Mesothelial cell of epicardium (in vitro differentiated cells): Measurements from ENCODE around the gene EPSTI1. TPM values are rescaled to one million over a fixed set of nuclear protein-coding genes. Genes with fewer than 3 reads are reported as not detected.
A peak's percentile ranks its signal among the peaks of the same experiment; 100 is the strongest.

ENCODE experiments used
- DNase-seq, 2 experiments: peaks; one replicate each; pipeline ENCODE4 v3.0.0; 2021; ENCODE audit warnings: low spot score in 2 of 2; ENCODE audit not compliant: unreplicated experiment in 2 of 2
- H3K27ac Mint-ChIP-seq: 2 replicates; pipeline ENCODE4 v1.8.0; 2021; ENCODE audit warnings: mixed read lengths
- H3K27me3 Mint-ChIP-seq: 2 replicates; pipeline ENCODE4 v1.8.0; 2021; ENCODE audit warnings: low read depth, mixed read lengths
- H3K36me3 Mint-ChIP-seq: 2 replicates; pipeline ENCODE4 v1.8.0; 2021; ENCODE audit warnings: mixed read lengths
- H3K4me1 Mint-ChIP-seq: 2 replicates; pipeline ENCODE4 v1.8.0; 2021; ENCODE audit warnings: mixed read lengths
- H3K4me3 Mint-ChIP-seq: 2 replicates; pipeline ENCODE4 v1.8.0; 2021; ENCODE audit warnings: mild to moderate bottlenecking, moderate library complexity, mixed read lengths
- H3K9me3 Mint-ChIP-seq: 2 replicates; pipeline ENCODE4 v1.8.0; 2021; ENCODE audit warnings: mixed read lengths
- CTCF ChIP-seq: fragments of 200-600 bp; sonication (generic); IDR thresholded peaks from one replicate; pipeline ENCODE4 v1.5.0; 2021; ENCODE audit warnings: antibody characterized with exemption; ENCODE audit not compliant: unreplicated experiment
- total RNA-seq: library from RNA; stranded (reverse); gene quantifications from 3 replicates; pipeline ENCODE4 v1.2.1, GENCODE V29; 2021

EPSTI1 gene
- total RNA-seq, 1 donor from 2014 or later, result 37.3 TPM

- no peak for DNase-seq
- no peak for TF ChIP-seq CTCF
- Mint-ChIP-seq H3K27ac (peak overlapping the region; percentile 43), H3K27me3 (no peaks in the 10 kb centered on the region), H3K9me3 (peaks cover 23% of the 10 kb centered on the region), H3K4me1 (peaks cover 50% of the 10 kb centered on the region), H3K4me3 (no peak overlapping the region), H3K36me3 (peaks cover 30% of the 10 kb centered on the region)
Measured at GRCh38 chr13:42973581-42973980, 18.5 kb downstream of the EPSTI1 start.

GRCh38 chr13:42971691-42972347 is 20.2 kb downstream of the EPSTI1 start:
- H3K27ac Mint-ChIP-seq, result peak overlapping the region; percentile 40
- no peaks in the 10 kb centered on the region for H3K27me3 Mint-ChIP-seq
- H3K36me3 Mint-ChIP-seq, result peaks cover 18% of the 10 kb centered on the region
- no peak for TF ChIP-seq CTCF
- H3K4me1 Mint-ChIP-seq, result peaks cover 65% of the 10 kb centered on the region
- H3K4me3 Mint-ChIP-seq, result no peak overlapping the region
- DNase-seq, result no peak
- H3K9me3 Mint-ChIP-seq, result peaks cover 17% of the 10 kb centered on the region

GRCh38 chr13:42970824-42971690 is 21.0 kb downstream of the EPSTI1 start:
- Mint-ChIP-seq H3K36me3 (peaks cover 15% of the 10 kb centered on the region), H3K4me3 (no peak overlapping the region), H3K9me3 (peaks cover 16% of the 10 kb centered on the region), H3K27me3 (no peaks in the 10 kb centered on the region), H3K4me1 (peaks cover 65% of the 10 kb centered on the region), H3K27ac (peak overlapping the region; percentile 78)
- peak; percentile 63 for TF ChIP-seq CTCF
- no peak for DNase-seq

- peak; percentile 92 for TF ChIP-seq CTCF
- Mint-ChIP-seq H3K27ac (peak overlapping the region; percentile 55), H3K9me3 (peaks cover 2% of the 10 kb centered on the region), H3K4me1 (peaks cover 72% of the 10 kb centered on the region), H3K4me3 (peak overlapping the region; percentile 36), H3K36me3 (peaks cover 4% of the 10 kb centered on the region), H3K27me3 (no peaks in the 10 kb centered on the region)
- DNase-seq, result peak; percentile 77 to 89
Measured at GRCh38 chr13:42969565-42970172, 22.4 kb downstream of the EPSTI1 start.

GRCh38 chr13:42968906-42969305 is 23.1 kb downstream of the EPSTI1 start:
- Mint-ChIP-seq H3K36me3 (peaks cover 2% of the 10 kb centered on the region), H3K4me1 (peaks cover 78% of the 10 kb centered on the region), H3K27ac (peak overlapping the region; percentile 55), H3K27me3 (no peaks in the 10 kb centered on the region), H3K9me3 (no peaks in the 10 kb centered on the region), H3K4me3 (no peak overlapping the region)
- peak; percentile 34 to 58 for DNase-seq
- TF ChIP-seq CTCF, result no peak
